Stomach (tissue), 4 donors: ENCODE results near the gene PPCDC.

Experiments used
- EP300 ChIP-seq: sonication (generic); formaldehyde crosslinking; IDR thresholded peaks from one replicate; pipeline ENCODE4 v1.6.1; 2017; ENCODE audit warnings: antibody characterized with exemption
- POLR2A ChIP-seq, 4 donors: fragments of 450-650 bp; IDR thresholded peaks; one replicate each; pipeline ENCODE4 v1.6.1; 2016; ENCODE audit warnings: antibody characterized with exemption in 4 of 4, control low read depth in 2 of 4, mild to moderate bottlenecking in 1 of 4, moderate library complexity in 1 of 4
- POLR2AphosphoS5 ChIP-seq, 3 donors: sonication (generic); formaldehyde crosslinking; IDR thresholded peaks; one replicate each; pipeline ENCODE4 v1.6.1; 2016; ENCODE audit warnings: antibody characterized with exemption in 3 of 3
- TF ChIP-seq, protein P1 (sequence below), 7 experiments: fragments of 450-650 bp in 4 of 7; fragments of 200-600 bp in 3 of 7; sonication (generic) in 3 of 7; IDR thresholded peaks; one replicate each; pipeline ENCODE4 v1.5.1; 2016 to 2019; ENCODE audit warnings: antibody characterized with exemption in 7 of 7, control low read depth in 2 of 7, mild to moderate bottlenecking in 1 of 7

DNA sequence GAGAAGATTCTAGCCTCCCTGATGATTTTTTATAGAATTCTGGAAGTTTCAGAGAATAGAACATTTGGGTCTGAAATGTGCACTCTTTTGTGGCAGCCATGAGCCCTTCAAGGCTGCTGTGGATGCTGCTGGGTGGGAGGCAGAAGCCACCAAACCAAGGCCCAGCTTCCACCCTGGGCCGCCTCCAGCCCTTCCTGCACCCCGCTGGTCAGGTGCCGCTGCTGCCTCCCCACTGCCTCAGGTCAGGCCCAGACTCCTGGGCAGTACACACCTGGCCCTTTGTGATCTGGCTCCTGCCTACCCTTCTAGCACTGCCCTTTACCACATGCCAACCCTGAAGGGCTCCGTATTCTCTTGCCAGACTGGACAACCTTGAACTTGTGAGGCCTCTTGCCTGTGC lies 28.3 kb downstream of the PPCDC start:
- TF ChIP-seq POLR2A (IDR thresholded peaks at IDR 0.05): no peak
- TF ChIP-seq, protein P1, sequence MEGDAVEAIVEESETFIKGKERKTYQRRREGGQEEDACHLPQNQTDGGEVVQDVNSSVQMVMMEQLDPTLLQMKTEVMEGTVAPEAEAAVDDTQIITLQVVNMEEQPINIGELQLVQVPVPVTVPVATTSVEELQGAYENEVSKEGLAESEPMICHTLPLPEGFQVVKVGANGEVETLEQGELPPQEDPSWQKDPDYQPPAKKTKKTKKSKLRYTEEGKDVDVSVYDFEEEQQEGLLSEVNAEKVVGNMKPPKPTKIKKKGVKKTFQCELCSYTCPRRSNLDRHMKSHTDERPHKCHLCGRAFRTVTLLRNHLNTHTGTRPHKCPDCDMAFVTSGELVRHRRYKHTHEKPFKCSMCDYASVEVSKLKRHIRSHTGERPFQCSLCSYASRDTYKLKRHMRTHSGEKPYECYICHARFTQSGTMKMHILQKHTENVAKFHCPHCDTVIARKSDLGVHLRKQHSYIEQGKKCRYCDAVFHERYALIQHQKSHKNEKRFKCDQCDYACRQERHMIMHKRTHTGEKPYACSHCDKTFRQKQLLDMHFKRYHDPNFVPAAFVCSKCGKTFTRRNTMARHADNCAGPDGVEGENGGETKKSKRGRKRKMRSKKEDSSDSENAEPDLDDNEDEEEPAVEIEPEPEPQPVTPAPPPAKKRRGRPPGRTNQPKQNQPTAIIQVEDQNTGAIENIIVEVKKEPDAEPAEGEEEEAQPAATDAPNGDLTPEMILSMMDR (IDR thresholded peaks at IDR 0.05): no peak
- no peak for TF ChIP-seq POLR2AphosphoS5 (IDR thresholded peaks at IDR 0.05)
- TF ChIP-seq EP300: no peak
